ENCODE results near the gene ONECUT1. TPM values are rescaled to one million over a fixed set of nuclear protein-coding genes. Genes with fewer than 3 reads are reported as not detected.

The ONECUT1 gene
- total RNA-seq, 1 donor from 2014 or later, result 11.0 TPM

GRCh38 chr15:52746162-52746757 is 43.9 kb downstream of the ONECUT1 start:
- no peak overlapping the region for H3K27ac Mint-ChIP-seq
- no peak overlapping the region for H3K4me3 Mint-ChIP-seq
- TF ChIP-seq, protein P1, sequence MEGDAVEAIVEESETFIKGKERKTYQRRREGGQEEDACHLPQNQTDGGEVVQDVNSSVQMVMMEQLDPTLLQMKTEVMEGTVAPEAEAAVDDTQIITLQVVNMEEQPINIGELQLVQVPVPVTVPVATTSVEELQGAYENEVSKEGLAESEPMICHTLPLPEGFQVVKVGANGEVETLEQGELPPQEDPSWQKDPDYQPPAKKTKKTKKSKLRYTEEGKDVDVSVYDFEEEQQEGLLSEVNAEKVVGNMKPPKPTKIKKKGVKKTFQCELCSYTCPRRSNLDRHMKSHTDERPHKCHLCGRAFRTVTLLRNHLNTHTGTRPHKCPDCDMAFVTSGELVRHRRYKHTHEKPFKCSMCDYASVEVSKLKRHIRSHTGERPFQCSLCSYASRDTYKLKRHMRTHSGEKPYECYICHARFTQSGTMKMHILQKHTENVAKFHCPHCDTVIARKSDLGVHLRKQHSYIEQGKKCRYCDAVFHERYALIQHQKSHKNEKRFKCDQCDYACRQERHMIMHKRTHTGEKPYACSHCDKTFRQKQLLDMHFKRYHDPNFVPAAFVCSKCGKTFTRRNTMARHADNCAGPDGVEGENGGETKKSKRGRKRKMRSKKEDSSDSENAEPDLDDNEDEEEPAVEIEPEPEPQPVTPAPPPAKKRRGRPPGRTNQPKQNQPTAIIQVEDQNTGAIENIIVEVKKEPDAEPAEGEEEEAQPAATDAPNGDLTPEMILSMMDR (conservative IDR thresholded peaks at IDR 0.05), result no peak
- H3K4me1 Mint-ChIP-seq (ENCODE audit: unreplicated experiment), result no peaks in the 10 kb centered on the region
- peaks cover 34% of the 10 kb centered on the region for H3K27me3 Mint-ChIP-seq
- no peaks in the 10 kb centered on the region for H3K36me3 Mint-ChIP-seq
- H3K9me3 Mint-ChIP-seq, result no peaks in the 10 kb centered on the region
- no peak for DNase-seq (ENCODE audit: extremely low spot score, unreplicated experiment)

- Mint-ChIP-seq H3K9me3 (no peaks in the 10 kb centered on the region), H3K4me1 (ENCODE audit: unreplicated experiment) (no peaks in the 10 kb centered on the region), H3K36me3 (no peaks in the 10 kb centered on the region), H3K27me3 (peaks cover 30% of the 10 kb centered on the region), H3K27ac (no peak overlapping the region), H3K4me3 (no peak overlapping the region)
- TF ChIP-seq, protein P1 (conservative IDR thresholded peaks at IDR 0.05), result no peak
- DNase-seq (ENCODE audit: extremely low spot score, unreplicated experiment), result no peak
Measured at GRCh38 chr15:52745326-52746161, 44.6 kb downstream of the ONECUT1 start.

DNA sequence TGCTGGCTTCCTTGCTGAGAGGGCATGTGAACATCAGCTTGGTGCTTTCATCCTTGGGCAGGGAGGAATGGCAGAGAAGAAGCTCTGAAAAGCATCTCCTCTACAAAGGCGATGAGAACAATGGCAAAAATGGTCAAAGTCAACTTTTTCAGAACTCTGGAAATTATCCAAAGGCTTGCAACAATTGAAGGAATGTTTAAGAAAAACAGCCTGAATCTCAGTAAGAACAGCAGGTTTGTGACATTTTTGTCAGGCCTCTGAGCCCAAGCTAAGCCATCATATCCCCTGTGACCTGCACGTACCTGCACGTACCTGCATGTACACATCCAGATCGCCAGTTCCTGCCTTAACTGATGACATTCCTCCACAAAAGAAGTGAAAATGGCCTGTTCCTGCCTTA is 51.8 kb downstream of the ONECUT1 start:
- DNase-seq (ENCODE audit: extremely low spot score, unreplicated experiment), result no peak
- TF ChIP-seq, protein P1 (conservative IDR thresholded peaks at IDR 0.05), result no peak
- Mint-ChIP-seq H3K4me1 (ENCODE audit: unreplicated experiment) (peaks cover 5% of the 10 kb centered on the region), H3K27me3 (no peaks in the 10 kb centered on the region), H3K9me3 (no peaks in the 10 kb centered on the region), H3K36me3 (no peaks in the 10 kb centered on the region), H3K4me3 (no peak overlapping the region), H3K27ac (no peak overlapping the region)

DNA sequence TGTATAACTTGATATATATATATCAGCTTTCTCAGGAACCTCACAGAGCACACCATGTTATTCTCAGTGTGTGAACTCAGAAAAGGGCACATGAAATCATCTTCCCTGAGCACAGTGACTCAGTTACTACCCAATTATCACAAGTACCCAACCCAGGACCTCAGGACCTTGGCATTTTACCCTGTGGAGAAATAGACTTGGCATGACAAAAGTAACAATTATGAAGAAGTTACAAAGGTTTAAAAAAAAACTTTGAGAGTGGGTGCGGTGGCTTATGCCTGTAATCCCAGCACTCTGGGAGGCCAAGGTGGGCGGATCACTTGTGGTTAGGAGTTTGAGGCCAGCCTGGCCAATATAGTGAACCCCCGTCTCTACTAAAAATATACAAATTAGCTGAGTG is 52.4 kb downstream of the ONECUT1 start:
- Mint-ChIP-seq H3K27me3 (no peaks in the 10 kb centered on the region), H3K4me3 (no peak overlapping the region), H3K36me3 (no peaks in the 10 kb centered on the region), H3K9me3 (no peaks in the 10 kb centered on the region), H3K27ac (no peak overlapping the region), H3K4me1 (ENCODE audit: unreplicated experiment) (peaks cover 5% of the 10 kb centered on the region)
- TF ChIP-seq, protein P1 (conservative IDR thresholded peaks at IDR 0.05), result no peak
- DNase-seq (ENCODE audit: extremely low spot score, unreplicated experiment), result no peak

GRCh38 chr15:52735231-52736089 is 54.7 kb downstream of the ONECUT1 start:
- Mint-ChIP-seq H3K9me3 (no peaks in the 10 kb centered on the region), H3K27ac (no peak overlapping the region), H3K36me3 (no peaks in the 10 kb centered on the region), H3K27me3 (no peaks in the 10 kb centered on the region), H3K4me3 (no peak overlapping the region), H3K4me1 (ENCODE audit: unreplicated experiment) (peaks cover 5% of the 10 kb centered on the region)
- DNase-seq (ENCODE audit: extremely low spot score, unreplicated experiment), result peak; percentile 76
- TF ChIP-seq, protein P1 (conservative IDR thresholded peaks at IDR 0.05), result peak; percentile 92
